HepG2 (cell line): Measurements from ENCODE around the gene TUBGCP6. TPM values are rescaled to one million over a fixed set of nuclear protein-coding genes. Genes with fewer than 3 reads are reported as not detected.

Experiments
- ATAC-seq: fragments of 200-7000 bp; cut with Tn5 transposase; 3 replicates; pipeline ENCODE4 v1.9.1; 2020; ENCODE audit warnings: mild to moderate bottlenecking, moderate library complexity
- BruUV-seq: library from RNA; stranded (reverse); fragments of 400-500 nt; replicated peaks from 2 replicates; lab custom pipeline; 2021; lab: Mats Ljungman, UMichigan
- CTCF ChIA-PET: fragments of 300-600 bp; formaldehyde crosslinking; extraction: SDS; loops from one replicate; lab custom pipeline; 2021; ENCODE audit warnings: low total read pairs, inconsistent platforms, low intra/inter-chr PET ratio; lab: Yijun Ruan, JAX
- POLR2A ChIA-PET: fragments of 350-600 bp; sonication (Branson Sonifier 250); formaldehyde crosslinking; loops from one replicate; lab custom pipeline; 2020; ENCODE audit warnings: antibody characterized with exemption, inconsistent platforms; lab: Yijun Ruan, JAX
- DNase-seq: peaks from one replicate; pipeline ENCODE4 v3.0.0-alpha.2; 2015; ENCODE audit warnings: low spot score
- FAIRE-seq: peaks from 3 replicates; lab custom pipeline; 2011; peaks lifted over from hg19 to GRCh38; lab: Jason Lieb, UNC
- H2AFZ ChIP-seq: one replicate; pipeline ENCODE4 v1.6.1; 2011; ENCODE audit warnings: low read length, inconsistent platforms
- H3K27ac ChIP-seq: fragments of 300-600 bp; 3 replicates; pipeline ENCODE4 v1.8.0; 2011; ENCODE audit warnings: mixed run types, mild to moderate bottlenecking, mixed read lengths, low read length, inconsistent platforms; ENCODE audit not compliant: insufficient read depth; ENCODE audit errors: extremely low read length
- H3K27me3 ChIP-seq, 2 experiments: fragments of 200-600 bp in 1 of 2; 2 replicates in 1 of 2; 3 replicates in 1 of 2; pipeline versions ENCODE4 v1.6.0 to v1.8.0; 2011; ENCODE audit warnings: low read length in 2 of 2, mild to moderate bottlenecking in 2 of 2, moderate library complexity in 2 of 2, inconsistent platforms in 1 of 2; ENCODE audit not compliant: insufficient read depth in 2 of 2, control insufficient read depth in 1 of 2
- H3K36me3 ChIP-seq, 2 experiments: fragments of 200-600 bp in 1 of 2; replicated peaks in 1 of 2; 2 replicates in 1 of 2; 3 replicates in 1 of 2; pipeline versions ENCODE4 v1.5.1 to v1.8.0; 2011; ENCODE audit warnings: low read length in 2 of 2, inconsistent platforms in 1 of 2; ENCODE audit not compliant: insufficient read depth in 2 of 2, control insufficient read depth in 1 of 2
- H3K4me1 ChIP-seq: 2 replicates; pipeline ENCODE4 v1.5.1; 2012; ENCODE audit warnings: low read length, inconsistent platforms; ENCODE audit not compliant: insufficient read depth
- H3K4me2 ChIP-seq: 2 replicates; pipeline ENCODE4 v1.6.0; 2011; ENCODE audit warnings: low read depth, low read length, inconsistent platforms
- H3K4me3 ChIP-seq, 3 experiments: fragments of 200-600 bp in 1 of 3; sonication (generic), shearing (Covaris generic) in 1 of 3; replicated peaks in 1 of 3; 2 replicates each; pipeline ENCODE4 v1.5.1; 2011 to 2016; ENCODE audit warnings: low read length in 3 of 3, inconsistent platforms in 2 of 3, low read depth in 2 of 3, mild to moderate bottlenecking in 2 of 3, control low read depth in 1 of 3, mixed read lengths in 1 of 3; ENCODE audit not compliant: insufficient read depth in 1 of 3
- H3K79me2 ChIP-seq: one replicate; pipeline ENCODE4 v1.6.1; 2011; ENCODE audit warnings: low read length, inconsistent platforms; ENCODE audit not compliant: insufficient read depth
- H3K9ac ChIP-seq: 2 replicates; pipeline ENCODE4 v1.6.0; 2011; ENCODE audit warnings: mild to moderate bottlenecking, low read depth, low read length, inconsistent platforms; ENCODE audit not compliant: insufficient read depth
- H3K9me3 ChIP-seq: 2 replicates; pipeline ENCODE4 v1.5.1; 2012; ENCODE audit warnings: mild to moderate bottlenecking, low read length
- H4K20me1 ChIP-seq: 2 replicates; pipeline ENCODE4 v1.6.0; 2011; ENCODE audit warnings: inconsistent platforms, mild to moderate bottlenecking, low read length, moderate library complexity; ENCODE audit not compliant: insufficient read depth
- CBX1 ChIP-seq: IDR thresholded peaks from one replicate; pipeline ENCODE4 v1.6.1; 2016; ENCODE audit warnings: antibody characterized with exemption, low read depth
- ETV5 ChIP-seq: IDR thresholded peaks from 2 replicates; pipeline ENCODE4 v1.6.1; 2018; ENCODE audit warnings: missing biosample characterization, missing genetic modification reagents, inconsistent platforms, borderline replicate concordance
- EZH2 ChIP-seq: conservative IDR thresholded peaks from 2 replicates; pipeline ENCODE4 v1.6.1; 2012; ENCODE audit warnings: mild to moderate bottlenecking, low read depth, low read length, moderate library complexity
- FOXK2 ChIP-seq: fragments of 450-650 bp; IDR thresholded peaks from 2 replicates; pipeline ENCODE4 v1.6.1; 2016
- GTF3A ChIP-seq: sonication (generic); formaldehyde crosslinking; conservative IDR thresholded peaks from 2 replicates; pipeline ENCODE4 v1.4.0; 2020; ENCODE audit warnings: mild to moderate bottlenecking, missing genetic modification reagents
- HNF1A ChIP-seq, 2 experiments: sonication (generic) in 1 of 2; formaldehyde crosslinking in 1 of 2; IDR thresholded peaks; 2 replicates each; pipeline versions ENCODE4 v1.4.0 to v1.6.1; 2016 to 2020; ENCODE audit warnings: borderline replicate concordance in 1 of 2, low read depth in 1 of 2, mild to moderate bottlenecking in 1 of 2, missing genetic modification reagents in 1 of 2
- NCOA5 ChIP-seq: sonication (generic); formaldehyde crosslinking; IDR thresholded peaks from 2 replicates; pipeline ENCODE4 v1.4.0; 2020; ENCODE audit warnings: missing genetic modification reagents
- ZNF224 ChIP-seq: sonication (generic); formaldehyde crosslinking; IDR thresholded peaks from 2 replicates; pipeline ENCODE4 v1.5.0; 2020; ENCODE audit warnings: mild to moderate bottlenecking, missing genetic modification reagents
- ZNF446 ChIP-seq: sonication (generic); formaldehyde crosslinking; IDR thresholded peaks from 2 replicates; pipeline ENCODE4 v1.5.0; 2020; ENCODE audit warnings: mild to moderate bottlenecking, missing genetic modification reagents
- ZNF460 ChIP-seq: sonication (generic); formaldehyde crosslinking; IDR thresholded peaks from 2 replicates; pipeline ENCODE4 v1.5.1; 2020; ENCODE audit warnings: missing genetic modification reagents, mild to moderate bottlenecking, borderline replicate concordance
- ZZZ3 ChIP-seq: sonication (generic); formaldehyde crosslinking; IDR thresholded peaks from 2 replicates; pipeline ENCODE4 v1.4.0; 2020; ENCODE audit warnings: missing genetic modification reagents, mild to moderate bottlenecking, borderline replicate concordance
- WGBS: methylation state at CpG from one replicate; pipeline ENCODE4 v1.1.6; 2017; ENCODE audit warnings: low lambda C conversion rate; 5-methylcytosine and 5-hydroxymethylcytosine counted together
- in situ Hi-C: cut with HindIII; loops from 2 replicates; pipeline ENCODE4 v1.10.0; 2017; ENCODE audit warnings: low pct_unique_long_range_greater_than_20kb; ENCODE audit not compliant: extremely low pct_ligation_motif_present
- intact Hi-C: fragments of 100-400 bp; cut with micrococcal nuclease; formaldehyde crosslinking; loops from one replicate; pipeline ENCODE4 v1.10.0; 2022; ENCODE audit not compliant: unreplicated experiment
- polyA plus RNA-seq, 8 experiments: library from polyadenylated mRNA; depleted of rRNA in 3 of 8; stranded (reverse) in 7 of 8; unstranded in 1 of 8; fragments of >200 nt; fragmentation: Illumina TruSeq in 4 of 8; extraction: Trizol in 4 of 8; gene quantifications; 2 replicates each; pipeline versions ENCODE4 v1.2.1 to v1.2.3, GENCODE V29; 2011 to 2016; ENCODE audit warnings: low read depth in 4 of 8, missing spikeins in 1 of 8, mixed read lengths in 1 of 8; ENCODE audit not compliant: insufficient read depth in 1 of 8
- total RNA-seq, 5 experiments: library from RNA; depleted of rRNA; stranded (reverse); fragments of >200 nt; fragmentation: Illumina TruSeq; extraction: Trizol; gene quantifications; 2 replicates each; pipeline ENCODE4 v1.2.3, GENCODE V29; 2016; ENCODE audit warnings: low read depth in 1 of 5
- TF ChIP-seq, protein P1 (sequence below): sonication (generic); formaldehyde crosslinking; IDR thresholded peaks from 2 replicates; pipeline ENCODE4 v1.5.0; 2020; ENCODE audit warnings: mild to moderate bottlenecking, missing genetic modification reagents
- TF ChIP-seq, protein P2 (sequence below): sonication (generic); formaldehyde crosslinking; IDR thresholded peaks from 2 replicates; pipeline ENCODE4 v1.4.0; 2020; ENCODE audit warnings: mild to moderate bottlenecking, missing genetic modification reagents
- TF ChIP-seq, protein P3 (sequence below): sonication (generic); formaldehyde crosslinking; IDR thresholded peaks from 2 replicates; pipeline ENCODE4 v1.5.0; 2020; ENCODE audit warnings: missing genetic modification reagents, mild to moderate bottlenecking, borderline replicate concordance

The TUBGCP6 gene
- total and polyA plus RNA-seq, 2 of the 13 experiments (the other 11 are each of a cell fraction or from before 2014, with no cell fraction given), result 14.6 to 15.7 TPM

- intact Hi-C loops, result no loop called here
- H3K27me3 ChIP-seq, result no peaks in the 10 kb centered on the region
- in situ Hi-C loops, result no loop called here
- ChIA-PET POLR2A (no interaction called here), CTCF (no interaction called here)
- no peaks in the 10 kb centered on the region for H3K79me2 ChIP-seq
- H3K4me1 ChIP-seq, result peaks cover 11% of the 10 kb centered on the region
- no peak overlapping the region for H3K4me3 ChIP-seq
- H3K9me3 ChIP-seq, result no peaks in the 10 kb centered on the region
- no peak overlapping the region for H3K9ac ChIP-seq
- H3K36me3 ChIP-seq, result peaks cover 11 to 16% of the 10 kb centered on the region in 2 experiments; a peak in 3 of 5 replicates
- H3K4me2 ChIP-seq, result no peak overlapping the region
- TF ChIP-seq HNF1A (IDR thresholded peaks at IDR 0.05; ENCODE audit: low read depth), result no peak
- TF ChIP-seq HNF1A (CRISPR knock-in tag; IDR thresholded peaks at IDR 0.05; ENCODE audit: borderline replicate concordance), result no peak
- no peak for TF ChIP-seq ZZZ3 (CRISPR knock-in tag)
- TF ChIP-seq ZNF446, result no peak
- TF ChIP-seq, protein P1, sequence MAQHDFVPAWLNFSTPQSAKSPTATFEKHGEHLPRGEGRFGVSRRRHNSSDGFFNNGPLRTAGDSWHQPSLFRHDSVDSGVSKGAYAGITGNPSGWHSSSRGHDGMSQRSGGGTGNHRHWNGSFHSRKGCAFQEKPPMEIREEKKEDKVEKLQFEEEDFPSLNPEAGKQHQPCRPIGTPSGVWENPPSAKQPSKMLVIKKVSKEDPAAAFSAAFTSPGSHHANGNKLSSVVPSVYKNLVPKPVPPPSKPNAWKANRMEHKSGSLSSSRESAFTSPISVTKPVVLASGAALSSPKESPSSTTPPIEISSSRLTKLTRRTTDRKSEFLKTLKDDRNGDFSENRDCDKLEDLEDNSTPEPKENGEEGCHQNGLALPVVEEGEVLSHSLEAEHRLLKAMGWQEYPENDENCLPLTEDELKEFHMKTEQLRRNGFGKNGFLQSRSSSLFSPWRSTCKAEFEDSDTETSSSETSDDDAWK (CRISPR knock-in tag), result no peak
- no peak for TF ChIP-seq ZNF224 (CRISPR knock-in tag)
- TF ChIP-seq, protein P2, sequence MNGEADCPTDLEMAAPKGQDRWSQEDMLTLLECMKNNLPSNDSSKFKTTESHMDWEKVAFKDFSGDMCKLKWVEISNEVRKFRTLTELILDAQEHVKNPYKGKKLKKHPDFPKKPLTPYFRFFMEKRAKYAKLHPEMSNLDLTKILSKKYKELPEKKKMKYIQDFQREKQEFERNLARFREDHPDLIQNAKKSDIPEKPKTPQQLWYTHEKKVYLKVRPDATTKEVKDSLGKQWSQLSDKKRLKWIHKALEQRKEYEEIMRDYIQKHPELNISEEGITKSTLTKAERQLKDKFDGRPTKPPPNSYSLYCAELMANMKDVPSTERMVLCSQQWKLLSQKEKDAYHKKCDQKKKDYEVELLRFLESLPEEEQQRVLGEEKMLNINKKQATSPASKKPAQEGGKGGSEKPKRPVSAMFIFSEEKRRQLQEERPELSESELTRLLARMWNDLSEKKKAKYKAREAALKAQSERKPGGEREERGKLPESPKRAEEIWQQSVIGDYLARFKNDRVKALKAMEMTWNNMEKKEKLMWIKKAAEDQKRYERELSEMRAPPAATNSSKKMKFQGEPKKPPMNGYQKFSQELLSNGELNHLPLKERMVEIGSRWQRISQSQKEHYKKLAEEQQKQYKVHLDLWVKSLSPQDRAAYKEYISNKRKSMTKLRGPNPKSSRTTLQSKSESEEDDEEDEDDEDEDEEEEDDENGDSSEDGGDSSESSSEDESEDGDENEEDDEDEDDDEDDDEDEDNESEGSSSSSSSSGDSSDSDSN (CRISPR knock-in tag), result no peak
- TF ChIP-seq, protein P3, sequence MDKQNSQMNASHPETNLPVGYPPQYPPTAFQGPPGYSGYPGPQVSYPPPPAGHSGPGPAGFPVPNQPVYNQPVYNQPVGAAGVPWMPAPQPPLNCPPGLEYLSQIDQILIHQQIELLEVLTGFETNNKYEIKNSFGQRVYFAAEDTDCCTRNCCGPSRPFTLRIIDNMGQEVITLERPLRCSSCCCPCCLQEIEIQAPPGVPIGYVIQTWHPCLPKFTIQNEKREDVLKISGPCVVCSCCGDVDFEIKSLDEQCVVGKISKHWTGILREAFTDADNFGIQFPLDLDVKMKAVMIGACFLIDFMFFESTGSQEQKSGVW (CRISPR knock-in tag), result no peak
- TF ChIP-seq ZNF460 (CRISPR knock-in tag), result no peak
- no peak for TF ChIP-seq GTF3A (CRISPR knock-in tag)
- no peak for TF ChIP-seq ETV5 (CRISPR knock-in tag)
- TF ChIP-seq CBX1, result no peak
- TF ChIP-seq EZH2, result no peak
- TF ChIP-seq FOXK2, result no peak
- TF ChIP-seq NCOA5 (CRISPR knock-in tag), result no peak
- TF ChIP-seq, all 625 proteins: peak for 0
- DNase-seq (no peak), ATAC-seq (no peak), FAIRE-seq (no peak)
- no peak overlapping the region for H2AFZ ChIP-seq
- WGBS, result 98% methylated on average over 13 of the region's 16 CpGs
- H3K27ac ChIP-seq, result no peak overlapping the region
- peaks cover 6% of the 10 kb centered on the region; the same call in 1 of the 2 replicates for H4K20me1 ChIP-seq
- BruUV-seq, result no TSS peak
Measured at GRCh38 chr22:50229370-50229769, 15.5 kb downstream of the TUBGCP6 start.
